RWPE2 (cell line): ENCODE measurements around the gene TXNDC11.

Experiments
- ATAC-seq: fragments of 200-7000 bp; cut with Tn5 transposase; 3 replicates; pipeline ENCODE4 v1.9.1; 2021; ENCODE audit warnings: low read depth
- DNase-seq: peaks from one replicate; pipeline ENCODE4 v3.0.0-alpha.2; 2020; ENCODE audit warnings: low spot score
- H3K27ac ChIP-seq: fragments of 450-650 bp; 2 replicates; pipeline ENCODE4 v1.5.1; 2017; ENCODE audit warnings: mild to moderate bottlenecking; ENCODE audit not compliant: poor library complexity, severe bottlenecking
- H3K27me3 ChIP-seq: fragments of 250-450 bp; sonication (Bioruptor Pico); 2 replicates; pipeline ENCODE4 v1.5.1; 2021; ENCODE audit warnings: mild to moderate bottlenecking, moderate library complexity; ENCODE audit not compliant: insufficient read depth, poor library complexity, severe bottlenecking
- H3K36me3 ChIP-seq: fragments of 250-450 bp; sonication (Bioruptor Pico); 2 replicates; pipeline ENCODE4 v1.5.1; 2020; ENCODE audit warnings: low read depth, mild to moderate bottlenecking, moderate library complexity
- H3K4me1 ChIP-seq: fragments of 250-450 bp; sonication (Bioruptor Pico); 2 replicates; pipeline ENCODE4 v1.5.1; 2021; ENCODE audit warnings: mild to moderate bottlenecking, moderate library complexity; ENCODE audit not compliant: insufficient read depth, poor library complexity, severe bottlenecking
- H3K4me3 ChIP-seq: fragments of 250-450 bp; sonication (Bioruptor Pico); 2 replicates; pipeline ENCODE4 v1.5.1; 2021; ENCODE audit warnings: mild to moderate bottlenecking, moderate library complexity; ENCODE audit not compliant: severe bottlenecking
- H3K9me3 ChIP-seq: fragments of 250-450 bp; sonication (Bioruptor Pico); 2 replicates; pipeline ENCODE4 v1.5.1; 2021; ENCODE audit warnings: mild to moderate bottlenecking, moderate library complexity; ENCODE audit not compliant: severe bottlenecking
- TF ChIP-seq, protein P1 (sequence below): fragments of 450-650 bp; IDR thresholded peaks from one replicate; pipeline ENCODE4 v1.5.1; 2017; ENCODE audit warnings: mild to moderate bottlenecking, moderate library complexity; ENCODE audit not compliant: poor library complexity, severe bottlenecking

Gene TXNDC11

DNA sequence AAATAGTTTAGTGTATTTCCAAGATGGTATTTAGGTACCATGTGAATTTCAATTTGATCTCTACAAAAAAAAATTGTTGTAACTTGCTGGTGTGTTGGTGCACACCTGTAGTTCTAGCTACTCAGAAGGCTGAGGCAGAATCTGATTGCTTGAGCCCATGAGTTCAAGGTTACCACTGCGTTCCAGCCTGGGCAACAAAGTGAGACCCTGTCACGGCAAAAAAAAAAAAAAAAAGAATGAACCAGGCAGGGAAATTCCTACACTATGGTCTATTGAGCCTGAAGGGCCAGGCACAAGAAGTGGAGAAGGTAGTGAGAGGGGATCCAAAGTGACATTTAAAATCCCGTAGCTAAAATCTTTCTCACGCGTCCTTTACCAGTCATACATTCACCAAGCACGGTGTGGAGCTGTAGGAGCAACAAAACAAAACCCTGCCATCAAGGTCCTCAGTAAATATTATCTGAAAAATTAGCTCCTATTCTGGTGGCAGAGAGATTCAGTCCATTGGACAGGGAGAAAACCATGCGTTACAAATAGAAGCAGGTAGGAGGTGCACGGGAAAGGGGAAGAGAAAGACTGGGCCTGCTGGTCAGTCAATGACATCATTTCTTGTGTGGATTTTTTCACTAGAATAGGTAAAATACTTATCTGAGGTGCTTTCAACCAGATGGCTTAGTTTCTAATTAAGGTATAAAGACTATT is 27.3 kb downstream of the TXNDC11 start:
- TF ChIP-seq, protein P1, sequence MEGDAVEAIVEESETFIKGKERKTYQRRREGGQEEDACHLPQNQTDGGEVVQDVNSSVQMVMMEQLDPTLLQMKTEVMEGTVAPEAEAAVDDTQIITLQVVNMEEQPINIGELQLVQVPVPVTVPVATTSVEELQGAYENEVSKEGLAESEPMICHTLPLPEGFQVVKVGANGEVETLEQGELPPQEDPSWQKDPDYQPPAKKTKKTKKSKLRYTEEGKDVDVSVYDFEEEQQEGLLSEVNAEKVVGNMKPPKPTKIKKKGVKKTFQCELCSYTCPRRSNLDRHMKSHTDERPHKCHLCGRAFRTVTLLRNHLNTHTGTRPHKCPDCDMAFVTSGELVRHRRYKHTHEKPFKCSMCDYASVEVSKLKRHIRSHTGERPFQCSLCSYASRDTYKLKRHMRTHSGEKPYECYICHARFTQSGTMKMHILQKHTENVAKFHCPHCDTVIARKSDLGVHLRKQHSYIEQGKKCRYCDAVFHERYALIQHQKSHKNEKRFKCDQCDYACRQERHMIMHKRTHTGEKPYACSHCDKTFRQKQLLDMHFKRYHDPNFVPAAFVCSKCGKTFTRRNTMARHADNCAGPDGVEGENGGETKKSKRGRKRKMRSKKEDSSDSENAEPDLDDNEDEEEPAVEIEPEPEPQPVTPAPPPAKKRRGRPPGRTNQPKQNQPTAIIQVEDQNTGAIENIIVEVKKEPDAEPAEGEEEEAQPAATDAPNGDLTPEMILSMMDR = no peak
- Histone ChIP-seq H3K4me1 (no peaks in the 10 kb centered on the region), H3K27ac (no peak overlapping the region), H3K36me3 (peaks cover 77% of the 10 kb centered on the region), H3K27me3 (no peaks in the 10 kb centered on the region), H3K9me3 (no peaks in the 10 kb centered on the region), H3K4me3 (no peak overlapping the region)
- ATAC-seq (no peak), DNase-seq (no peak)

DNA sequence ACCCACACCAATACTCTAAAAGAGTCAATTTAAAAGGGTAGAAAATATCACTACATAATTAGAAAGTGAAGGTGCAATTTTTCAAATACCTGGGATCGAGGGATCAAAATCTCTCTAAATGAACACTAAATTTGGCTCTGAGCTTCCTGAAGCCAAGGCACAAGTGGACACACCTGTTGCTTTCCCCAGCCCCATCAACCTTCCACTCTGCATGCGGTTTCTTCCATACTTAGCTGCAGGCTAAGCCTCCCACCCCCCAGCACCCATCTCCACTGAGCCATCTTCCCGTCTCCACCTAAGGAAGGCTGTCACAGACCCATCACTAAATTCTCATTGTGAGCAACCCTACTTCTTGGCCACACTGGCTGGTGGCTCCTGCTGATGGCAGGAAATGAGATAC is 30.5 kb downstream of the TXNDC11 start:
- ATAC-seq (no peak), DNase-seq (no peak)
- no peaks in the 10 kb centered on the region for H3K27me3 ChIP-seq
- H3K27ac ChIP-seq = no peak overlapping the region
- no peaks in the 10 kb centered on the region for H3K4me1 ChIP-seq
- peaks cover 76% of the 10 kb centered on the region for H3K36me3 ChIP-seq
- no peak overlapping the region for H3K4me3 ChIP-seq
- no peaks in the 10 kb centered on the region for H3K9me3 ChIP-seq
- TF ChIP-seq, protein P1 = no peak

DNA sequence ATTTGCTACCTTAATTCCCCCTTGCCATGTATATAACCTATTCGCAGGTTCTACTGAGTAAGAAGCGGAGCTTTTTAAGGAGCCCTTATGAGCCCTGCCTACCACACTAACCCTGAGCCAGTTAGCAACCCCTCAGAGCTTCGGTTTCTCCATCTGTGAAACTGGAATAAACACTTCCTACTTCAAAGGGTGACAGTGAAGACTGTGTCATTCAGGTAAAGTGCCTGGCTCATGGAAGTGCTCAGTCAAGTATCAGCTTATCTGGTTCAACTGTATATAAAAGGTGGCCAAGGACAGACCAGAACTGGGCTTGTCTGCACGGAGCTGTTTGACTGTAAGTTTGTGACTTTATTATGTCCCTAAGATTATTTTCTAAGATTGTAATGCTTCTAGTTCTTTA is 31.0 kb downstream of the TXNDC11 start:
- TF ChIP-seq, protein P1 = no peak
- no peaks in the 10 kb centered on the region for H3K27me3 ChIP-seq
- no peaks in the 10 kb centered on the region for H3K4me1 ChIP-seq
- no peak overlapping the region for H3K27ac ChIP-seq
- H3K9me3 ChIP-seq = no peaks in the 10 kb centered on the region
- no peak overlapping the region for H3K4me3 ChIP-seq
- ATAC-seq (no peak), DNase-seq (no peak)
- peaks cover 77% of the 10 kb centered on the region for H3K36me3 ChIP-seq

DNA sequence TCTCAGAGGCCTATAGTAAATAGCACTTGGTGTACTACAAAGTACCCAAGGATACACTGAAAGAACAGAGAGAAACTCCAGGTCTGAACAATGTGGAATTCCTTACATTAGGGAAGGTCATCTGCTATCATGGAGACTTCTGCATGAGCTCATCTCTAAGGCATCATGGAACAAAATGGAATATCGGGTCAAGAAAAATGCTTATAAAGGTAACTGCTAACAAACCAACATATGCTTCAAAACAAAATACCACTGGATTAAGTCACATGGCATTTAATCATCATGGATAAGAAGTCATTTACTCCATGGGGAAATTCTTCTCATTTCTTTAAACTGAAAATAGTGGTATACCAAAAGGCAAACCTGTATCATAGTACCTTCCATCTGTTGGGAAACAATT is 34.2 kb downstream of the TXNDC11 start:
- Histone ChIP-seq H3K4me1 (no peaks in the 10 kb centered on the region), H3K4me3 (no peak overlapping the region), H3K27ac (no peak overlapping the region), H3K27me3 (no peaks in the 10 kb centered on the region), H3K9me3 (no peaks in the 10 kb centered on the region), H3K36me3 (peaks cover 64% of the 10 kb centered on the region)
- ATAC-seq (no peak), DNase-seq (no peak)
- TF ChIP-seq, protein P1 = no peak

DNA sequence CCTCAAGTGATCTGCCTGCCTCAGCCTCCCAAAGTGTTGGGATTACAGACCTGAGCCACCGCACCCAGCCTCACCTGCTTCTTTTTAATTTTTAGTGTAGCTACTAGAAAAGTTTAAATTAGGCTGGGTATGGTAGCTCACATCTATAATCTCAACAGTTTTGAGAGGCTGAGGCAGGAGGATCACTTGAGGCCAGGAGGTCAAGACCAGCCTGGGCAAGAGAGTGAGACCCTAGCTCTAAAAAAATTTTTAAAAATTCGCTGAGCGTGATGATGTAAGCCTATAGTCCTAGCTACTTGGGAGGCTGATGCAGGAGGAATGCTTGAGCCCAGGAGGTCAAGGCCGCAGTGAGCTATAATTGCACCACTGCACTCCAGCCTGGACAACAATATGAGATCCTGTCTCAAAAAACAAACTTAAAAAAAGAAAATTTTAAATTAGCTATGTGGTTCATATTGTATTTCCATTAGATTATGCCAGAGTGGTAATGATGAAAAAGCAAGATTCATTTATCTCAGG is 34.9 kb downstream of the TXNDC11 start:
- H3K9me3 ChIP-seq = no peaks in the 10 kb centered on the region
- no peak for DNase-seq
- no peak overlapping the region for H3K27ac ChIP-seq
- no peak for ATAC-seq
- TF ChIP-seq, protein P1 = no peak
- H3K27me3 ChIP-seq = no peaks in the 10 kb centered on the region
- no peak overlapping the region for H3K4me3 ChIP-seq
- H3K4me1 ChIP-seq = no peaks in the 10 kb centered on the region
- H3K36me3 ChIP-seq = peaks cover 69% of the 10 kb centered on the region
